ENCODE results near the gene CADPS. TPM values are rescaled to one million over a fixed set of nuclear protein-coding genes. Genes with fewer than 3 reads are reported as not detected.

Gene CADPS
- total RNA-seq, result 45.1 TPM
- long read RNA-seq, partial matches to known transcripts, result 15 of 32 reads
- long read RNA-seq, other reads (novel, unspliced or antisense), result 17 of 32 reads

- intact Hi-C loops (cut with DNase I), result loop anchor here (2.0 to 5.0 kb wide), 2 partner anchors 208 to 318 kb away; no protein-coding TSS in a partner anchor
- no peak for DNase-seq (ENCODE audit: low spot score)
Observed at GRCh38 chr3:62874711-62875557, at the start of gene CADPS. Gene CADPS (minus strand): TSS chr3:62875416. CDS start chr3:62875029, 387 bp downstream.

GRCh38 chr3:62923066-62923465 is 47.9 kb upstream of the CADPS start:
- no peak for DNase-seq (ENCODE audit: low spot score)
- intact Hi-C loops (cut with DNase I), result no loop called here

GRCh38 chr3:62922326-62922725 is 47.1 kb upstream of the CADPS start:
- intact Hi-C loops (cut with DNase I), result no loop called here

DNA sequence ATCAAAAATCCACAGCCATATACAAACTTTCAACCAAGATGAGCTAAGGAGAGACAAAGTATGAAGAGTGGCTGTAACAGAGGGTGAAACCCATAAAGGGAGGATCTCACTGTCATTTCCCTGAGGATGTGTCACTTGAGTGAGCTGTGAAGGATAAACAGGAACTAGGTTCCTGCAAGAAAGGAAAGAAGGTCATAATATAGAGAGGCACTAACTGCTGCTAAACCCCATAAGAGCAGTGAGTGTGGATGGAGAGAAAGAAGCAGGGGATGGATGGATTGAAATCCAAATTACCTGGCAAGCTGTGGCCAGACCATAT is 45.2 kb upstream of the CADPS start:
- intact Hi-C loops (cut with DNase I), result no loop called here
- no peak for DNase-seq (ENCODE audit: low spot score)

More at GRCh38 chr3:62922326-62922725, 47.1 kb upstream of the CADPS start:
- no peak for DNase-seq (ENCODE audit: low spot score)

DNA sequence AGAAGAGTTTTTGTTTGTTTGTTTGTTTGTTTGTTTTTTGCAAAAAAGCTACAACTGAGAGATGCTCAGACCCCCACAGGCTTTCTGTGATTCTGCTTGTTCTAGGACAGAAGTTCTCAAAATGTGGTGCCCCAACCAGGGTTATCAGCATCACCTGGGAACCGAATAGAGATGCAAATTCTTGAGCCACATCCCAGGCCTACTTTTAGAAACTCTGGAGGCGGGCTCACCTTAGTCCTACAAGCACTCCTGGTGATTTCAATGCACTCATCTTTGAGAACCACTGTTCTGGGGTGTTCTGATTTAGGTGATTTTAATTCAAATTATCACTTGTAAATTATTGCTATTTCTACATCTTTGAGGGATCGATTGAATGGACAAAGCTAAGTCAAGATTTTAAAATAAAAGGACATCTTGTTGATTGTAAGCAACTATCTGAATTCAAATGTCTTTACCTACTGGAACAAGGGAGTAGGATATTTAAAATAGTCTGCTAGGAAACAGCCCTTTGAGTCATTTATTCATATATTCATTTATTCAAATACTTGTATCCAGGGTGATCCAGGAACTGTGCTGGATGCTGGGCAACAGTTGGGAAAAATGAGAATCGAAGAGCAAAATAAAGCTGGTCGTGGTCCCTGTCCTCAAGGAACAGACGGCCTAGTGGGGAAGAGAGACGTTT is 44.7 kb upstream of the CADPS start:
- intact Hi-C loops (cut with DNase I), result no loop called here
- no peak for DNase-seq (ENCODE audit: low spot score)

GRCh38 chr3:62918777-62919176 is 43.6 kb upstream of the CADPS start:
- intact Hi-C loops (cut with DNase I), result no loop called here
- DNase-seq (ENCODE audit: low spot score), result no peak

DNA sequence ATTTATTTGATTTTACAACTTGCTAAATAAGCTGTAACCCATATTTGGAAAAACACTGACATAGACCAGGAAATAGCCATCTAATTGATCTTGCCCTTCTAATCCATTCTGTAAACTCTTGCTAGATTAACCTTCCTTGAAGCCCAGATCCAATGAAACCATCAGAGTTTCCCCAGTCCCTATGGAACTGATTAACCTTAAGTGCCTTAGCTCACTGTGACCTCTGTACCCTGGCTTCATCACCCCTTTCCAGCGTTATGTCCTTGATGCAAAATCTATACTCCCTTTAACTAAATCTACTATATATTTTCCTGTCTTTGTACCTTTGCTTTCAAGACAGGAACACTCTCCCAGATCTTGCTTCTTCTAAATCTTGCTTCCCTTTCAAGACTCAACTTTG is 42.9 kb upstream of the CADPS start:
- no peak for DNase-seq (ENCODE audit: low spot score)
- intact Hi-C loops (cut with DNase I), result no loop called here

GRCh38 chr3:62911526-62911925 is 36.3 kb upstream of the CADPS start:
- DNase-seq (ENCODE audit: low spot score), result no peak
- intact Hi-C loops (cut with DNase I), result no loop called here

GRCh38 chr3:62905331-62905730 is 30.1 kb upstream of the CADPS start:
- no peak for DNase-seq (ENCODE audit: low spot score)

GRCh38 chr3:62898530-62899496 is 23.6 kb upstream of the CADPS start:
- intact Hi-C loops (cut with DNase I), result no loop called here

More at GRCh38 chr3:62905331-62905730, 30.1 kb upstream of the CADPS start:
- intact Hi-C loops (cut with DNase I), result no loop called here

GRCh38 chr3:62895901-62896300 is 20.7 kb upstream of the CADPS start:
- intact Hi-C loops (cut with DNase I), result no loop called here
- no peak for DNase-seq (ENCODE audit: low spot score)

More at GRCh38 chr3:62898530-62899496, 23.6 kb upstream of the CADPS start:
- DNase-seq (ENCODE audit: low spot score), result no peak

- no peak for DNase-seq (ENCODE audit: low spot score)
- intact Hi-C loops (cut with DNase I), result no loop called here
Observed at GRCh38 chr3:62892951-62893350, 17.7 kb upstream of the CADPS start.

DNA sequence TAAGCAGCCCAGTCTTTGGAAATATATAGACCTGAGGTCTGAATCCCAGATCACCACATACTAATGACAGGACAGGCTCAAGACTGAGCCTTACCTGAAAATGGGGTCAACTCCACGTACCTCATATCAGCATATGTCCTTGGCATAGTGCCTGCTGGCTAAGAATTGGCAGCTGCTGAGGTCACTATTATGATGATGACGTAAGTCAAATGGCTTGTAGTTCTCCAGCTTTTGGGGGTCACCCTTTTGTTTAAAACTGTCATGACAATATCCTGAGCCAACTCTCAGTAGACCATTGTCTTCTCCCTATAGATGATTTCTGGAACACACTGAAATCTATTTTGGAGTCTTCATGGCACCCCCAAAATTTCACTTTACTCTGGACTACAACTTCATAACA is 16.8 kb upstream of the CADPS start:
- no peak for DNase-seq (ENCODE audit: low spot score)
- intact Hi-C loops (cut with DNase I), result no loop called here

DNA sequence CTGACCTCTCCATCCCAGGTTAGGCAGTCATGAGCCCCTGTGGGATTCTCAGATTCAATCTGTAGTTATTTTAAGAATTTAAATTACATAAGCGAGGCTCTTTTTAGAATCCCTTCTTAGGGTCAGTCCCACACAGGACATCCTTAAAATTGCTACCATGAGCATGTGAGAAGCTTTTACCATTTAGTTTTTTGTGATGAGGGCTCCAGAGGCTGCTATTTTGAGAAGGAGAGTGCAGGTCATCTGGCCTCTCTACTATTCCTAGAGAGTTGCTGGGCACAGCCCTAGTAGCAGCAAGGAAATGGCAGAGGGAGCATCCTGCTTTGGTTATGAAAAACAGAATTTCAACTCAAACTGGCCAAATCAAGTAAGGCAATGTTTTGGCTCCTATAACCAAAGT is 13.6 kb upstream of the CADPS start:
- intact Hi-C loops (cut with DNase I), result no loop called here
- no peak for DNase-seq (ENCODE audit: low spot score)

- no peak for DNase-seq (ENCODE audit: low spot score)
- intact Hi-C loops (cut with DNase I), result no loop called here
Observed at GRCh38 chr3:62888180-62888579, 13.0 kb upstream of the CADPS start.

GRCh38 chr3:62885136-62885535 is 9.9 kb upstream of the CADPS start:
- no peak for DNase-seq (ENCODE audit: low spot score)
- intact Hi-C loops (cut with DNase I), result no loop called here

DNA sequence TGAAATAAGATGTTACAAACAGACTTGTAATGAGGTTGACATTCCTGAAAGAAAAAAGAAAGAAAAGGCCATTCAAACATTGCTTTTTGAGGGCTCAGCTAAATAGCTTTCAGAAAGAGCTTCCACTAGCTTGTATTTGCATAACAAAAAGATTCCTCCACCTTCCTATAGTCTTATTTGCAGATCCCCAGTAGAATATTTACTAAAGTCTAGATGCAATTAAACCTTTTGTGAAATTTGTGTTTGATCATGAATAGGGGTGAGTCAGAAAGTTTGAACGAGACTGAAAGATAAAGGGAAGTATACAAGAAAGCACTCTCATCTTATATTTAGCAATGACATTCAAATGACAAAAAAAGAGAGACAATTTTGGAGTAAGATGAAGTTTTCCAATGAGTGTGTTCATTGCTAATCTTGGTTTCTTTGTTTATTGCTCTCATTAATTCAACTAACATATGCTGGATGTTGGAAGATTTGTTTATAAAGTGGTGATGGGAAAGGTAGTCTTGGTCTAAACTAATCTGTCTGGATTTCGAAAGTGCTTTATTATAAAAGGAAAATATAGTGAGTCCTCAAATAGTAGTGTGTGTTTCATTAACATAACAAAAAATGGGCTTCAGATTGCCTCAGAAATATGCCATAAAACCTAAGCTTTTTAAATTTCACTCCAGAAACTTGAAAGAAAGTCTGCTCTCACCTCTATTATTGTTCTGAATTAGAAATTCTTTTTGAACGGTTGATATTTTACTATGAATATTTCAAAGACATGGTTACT is 9.1 kb upstream of the CADPS start:
- intact Hi-C loops (cut with DNase I), result no loop called here
- no peak for DNase-seq (ENCODE audit: low spot score)

DNA sequence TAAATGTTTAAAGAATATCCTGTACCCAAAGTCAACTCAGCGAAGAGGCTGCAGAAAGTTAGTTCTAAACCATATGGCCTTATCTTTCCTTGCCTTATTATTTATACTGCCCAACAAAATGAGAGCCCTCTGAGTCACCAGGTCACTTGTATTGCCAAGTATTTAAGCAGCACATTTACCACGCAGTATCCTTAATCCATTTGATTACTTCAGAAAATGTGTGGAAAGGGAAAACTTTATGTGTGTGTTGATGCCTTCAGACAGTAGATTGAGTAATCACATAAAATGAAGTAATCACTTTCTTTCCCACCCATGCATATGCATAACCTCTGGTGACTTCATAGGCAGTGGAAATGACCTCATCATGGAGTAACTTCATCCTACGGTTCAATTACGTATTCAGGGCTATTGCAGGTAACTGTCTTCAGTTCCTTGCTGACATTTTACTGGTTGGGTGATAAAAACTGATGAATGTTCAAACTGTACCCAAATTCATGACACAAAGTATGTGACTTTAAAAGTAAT is 7.5 kb upstream of the CADPS start:
- intact Hi-C loops (cut with DNase I), result no loop called here
- no peak for DNase-seq (ENCODE audit: low spot score)

DNA sequence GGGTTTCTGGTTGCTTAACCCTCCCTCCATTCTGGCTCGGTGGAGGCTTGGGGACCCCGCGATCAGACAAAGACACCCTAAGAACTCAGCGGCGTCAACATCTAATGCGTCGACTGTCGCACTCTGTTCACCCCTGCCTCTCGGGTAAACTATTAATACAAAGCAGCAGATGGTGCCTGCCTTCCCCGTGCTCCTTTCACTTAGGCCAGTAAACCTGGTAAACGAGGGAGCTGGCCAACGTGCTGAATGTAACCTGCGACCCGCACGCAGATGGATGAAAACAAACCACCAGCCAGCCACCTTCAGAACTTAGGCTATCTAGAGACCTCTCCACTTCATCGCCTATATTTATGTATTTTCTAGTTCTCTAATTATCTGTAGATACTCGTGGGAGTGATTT is 848 bp upstream of the CADPS start:
- no peak for DNase-seq (ENCODE audit: low spot score)
- intact Hi-C loops (cut with DNase I), result loop anchor here (5.0 kb wide), 1 partner anchor 209 kb away; no protein-coding TSS in a partner anchor

Data from cardiac septum (tissue), 1 donor.